Left ventricle myocardium inferior (tissue), 1 donor: ENCODE results near the gene ARHGEF12. TPM values are rescaled to one million over a fixed set of nuclear protein-coding genes. Genes with fewer than 3 reads are reported as not detected.

Experiments
- DNase-seq: peaks from one replicate; pipeline ENCODE4 v3.0.0-alpha.2; 2020
- H3K27ac ChIP-seq: fragments of 200-600 bp; replicated peaks from 2 replicates; pipeline ENCODE4 v1.8.0; 2021
- H3K27me3 ChIP-seq: fragments of 200-600 bp; 2 replicates; pipeline ENCODE4 v1.8.0; 2021; ENCODE audit warnings: low read depth
- H3K36me3 ChIP-seq: fragments of 200-600 bp; 2 replicates; pipeline ENCODE4 v1.8.0; 2021
- H3K4me1 ChIP-seq: fragments of 200-600 bp; 2 replicates; pipeline ENCODE4 v1.8.0; 2021
- H3K4me3 ChIP-seq: fragments of 200-600 bp; 2 replicates; pipeline ENCODE4 v1.8.0; 2021; ENCODE audit warnings: mild to moderate bottlenecking, moderate library complexity
- H3K9me3 ChIP-seq: fragments of 200-600 bp; replicated peaks from 2 replicates; pipeline ENCODE4 v1.8.0; 2021
- CTCF ChIP-seq: fragments of 200-600 bp; IDR thresholded peaks from 2 replicates; pipeline ENCODE4 v1.8.0; 2021; ENCODE audit warnings: antibody characterized with exemption, mild to moderate bottlenecking, borderline replicate concordance
- intact Hi-C: fragments of 100-400 bp; cut with micrococcal nuclease; formaldehyde crosslinking; loops from one replicate; pipeline ENCODE4 v1.11.0; 2022
- long read RNA-seq: library from polyadenylated mRNA; unstranded; transcript quantifications from one replicate; pipeline ENCODE4 v2.0.0, GENCODE V29; 2021
- total RNA-seq: library from RNA; stranded (reverse); fragmentation: NEBNext Ultra II Directional; extraction: Animal tissue kit (Norgen Biotek cat#: 25700); gene quantifications from one replicate; pipeline ENCODE4 v1.2.1, GENCODE V29; 2021
- donor health status: DM: no; HTN: yes; CAD: no; lungs with severe emphysema.

Gene ARHGEF12
- 92.9 TPM for total RNA-seq
- long read RNA-seq, partial matches to known transcripts = 6 of 33 reads
- long read RNA-seq, other reads (novel, unspliced or antisense) = 27 of 33 reads

DNA sequence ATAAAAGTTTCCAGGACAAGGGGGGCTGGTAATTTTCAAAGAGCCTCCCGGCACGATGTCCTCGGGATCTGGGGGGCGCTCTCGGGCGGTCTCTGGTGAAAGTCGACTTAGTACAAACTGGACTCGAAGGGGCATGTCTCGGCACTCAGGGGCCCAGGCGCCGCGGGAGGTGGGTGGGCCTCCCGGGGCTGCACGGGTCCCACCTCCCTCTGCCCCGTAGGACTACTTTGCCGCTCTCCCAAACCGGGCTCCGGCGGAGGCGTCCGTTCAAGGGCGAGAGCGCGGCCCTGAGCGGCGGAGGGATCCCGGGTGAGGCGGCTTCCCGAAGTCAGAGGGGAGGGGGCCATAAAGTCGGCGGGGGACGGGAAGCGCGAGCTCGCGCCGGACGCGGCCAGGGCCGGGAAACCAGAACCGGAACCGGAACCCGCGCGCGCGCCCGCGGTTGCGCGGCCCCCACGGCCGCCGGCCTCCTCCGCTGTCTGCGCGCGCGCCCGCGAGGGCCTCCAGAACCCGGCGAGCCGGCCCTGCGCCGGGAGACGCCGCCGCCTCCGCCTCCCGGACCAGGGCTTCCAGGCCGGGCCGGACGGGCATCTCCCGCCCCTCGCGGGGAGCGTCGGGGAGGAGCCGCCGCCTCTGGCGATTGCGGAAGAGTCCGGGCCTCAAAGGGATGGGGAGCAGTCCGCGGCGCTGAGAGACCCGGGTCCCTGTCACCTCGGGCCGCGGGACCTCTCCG is at the start of gene ARHGEF12:
ARHGEF12 (plus strand) TSS at position 506 of the 733 bp plus-strand sequence. CDS start 831 bp downstream, outside the sequence.
- Histone ChIP-seq H3K9me3 (no peaks in the 10 kb centered on the region), H3K4me1 (peaks cover 91% of the 10 kb centered on the region), H3K27me3 (no peaks in the 10 kb centered on the region), H3K36me3 (peaks cover under 1% of the 10 kb centered on the region), H3K27ac (peak within 1 kb of the TSS; percentile 98), H3K4me3 (peak within 1 kb of the TSS; percentile 92)
- intact Hi-C loops = no loop called here
- peak; percentile 19 for TF ChIP-seq CTCF
- peak; percentile 98 for DNase-seq

DNA sequence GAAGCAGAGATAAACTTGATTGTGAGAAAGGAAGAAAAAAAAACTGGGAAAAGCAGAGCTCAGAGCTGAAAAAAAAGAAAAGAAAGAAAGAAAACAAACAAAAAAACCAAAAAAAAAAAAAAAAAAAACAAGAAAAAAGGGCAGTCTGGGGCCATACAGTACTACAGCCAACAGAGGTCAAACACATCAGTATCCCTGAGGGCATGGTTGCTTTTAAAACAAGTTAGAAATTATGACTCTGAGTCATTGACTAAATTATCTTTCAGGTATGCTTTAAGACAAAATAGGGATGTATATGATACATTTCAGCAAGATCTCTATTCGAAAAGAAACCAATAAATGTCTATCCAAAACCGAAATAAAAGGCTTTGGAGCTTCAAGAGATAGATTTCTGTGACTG is 48.2 kb upstream of the ARHGEF12 start:
- no peak for DNase-seq
- no peak overlapping the region for H3K4me3 ChIP-seq
- peaks cover 19% of the 10 kb centered on the region for H3K27me3 ChIP-seq
- no peaks in the 10 kb centered on the region for H3K36me3 ChIP-seq
- no peak overlapping the region for H3K27ac ChIP-seq
- H3K4me1 ChIP-seq = no peaks in the 10 kb centered on the region
- H3K9me3 ChIP-seq = no peaks in the 10 kb centered on the region
- no peak for TF ChIP-seq CTCF
- intact Hi-C loops = no loop called here

DNA sequence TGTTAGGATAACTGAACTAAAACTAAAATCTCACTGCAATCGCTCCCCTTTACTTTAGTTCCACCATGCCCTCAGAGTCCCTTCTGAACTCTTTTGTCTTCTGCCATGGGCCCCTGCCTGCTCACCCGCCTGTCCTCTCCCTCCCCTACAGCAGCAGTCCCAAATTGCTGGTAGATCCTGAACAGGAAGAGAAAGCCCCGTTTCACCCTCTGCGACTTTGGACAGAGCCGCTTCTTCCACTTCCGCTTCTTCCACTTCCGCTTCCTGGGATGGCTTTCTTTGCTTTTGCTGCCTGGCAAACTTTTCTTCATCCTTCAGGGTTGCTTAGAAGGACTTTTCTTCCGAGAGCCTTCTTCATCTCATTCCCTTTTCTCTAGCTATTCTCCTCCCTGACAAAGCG is 46.8 kb upstream of the ARHGEF12 start:
- Histone ChIP-seq H3K36me3 (no peaks in the 10 kb centered on the region), H3K27me3 (peaks cover 29% of the 10 kb centered on the region), H3K4me1 (no peaks in the 10 kb centered on the region), H3K27ac (no peak overlapping the region), H3K9me3 (no peaks in the 10 kb centered on the region), H3K4me3 (no peak overlapping the region)
- intact Hi-C loops = no loop called here
- no peak for DNase-seq
- no peak for TF ChIP-seq CTCF

GRCh38 chr11:120290956-120291355 is 45.3 kb upstream of the ARHGEF12 start:
- Histone ChIP-seq H3K4me1 (no peaks in the 10 kb centered on the region), H3K36me3 (no peaks in the 10 kb centered on the region), H3K27ac (no peak overlapping the region), H3K27me3 (peaks cover 43% of the 10 kb centered on the region), H3K4me3 (no peak overlapping the region), H3K9me3 (no peaks in the 10 kb centered on the region)
- TF ChIP-seq CTCF = no peak
- no peak for DNase-seq
- intact Hi-C loops = no loop called here

DNA sequence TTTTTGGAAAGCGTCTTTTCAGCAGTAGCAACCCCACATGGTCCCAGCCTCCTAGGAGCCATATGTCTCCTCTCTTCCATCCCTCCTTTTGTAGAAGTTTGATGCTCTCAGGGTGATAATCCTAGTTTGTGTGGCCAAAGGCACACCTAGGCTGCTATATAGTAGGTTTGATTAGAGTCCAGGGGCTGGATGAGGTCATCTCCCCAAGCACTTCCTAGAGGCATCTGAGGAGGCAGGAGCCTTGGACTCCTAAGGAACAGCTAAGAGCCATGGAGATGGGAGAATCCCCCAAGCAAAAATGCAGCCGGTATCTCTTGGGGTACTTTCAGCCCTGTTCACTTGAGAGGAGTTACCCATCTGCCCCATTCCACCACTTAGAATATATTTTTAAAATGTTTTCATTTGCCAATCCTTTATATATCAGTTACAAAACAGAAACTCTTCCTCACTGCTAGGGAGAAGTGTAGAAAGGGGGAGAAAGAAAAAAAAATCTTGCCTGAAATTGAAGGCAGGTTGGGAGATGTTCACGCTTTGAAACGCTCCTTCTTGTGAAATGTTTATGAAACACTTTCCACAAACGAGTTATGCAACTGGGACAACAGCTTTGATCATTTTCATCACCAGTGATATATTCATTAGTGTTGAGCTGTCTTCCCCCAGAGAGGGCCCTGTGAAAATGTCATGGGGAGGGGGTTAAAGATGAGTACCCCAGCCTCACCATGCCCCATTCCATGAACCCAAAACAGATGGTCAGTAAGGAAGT is 43.0 kb upstream of the ARHGEF12 start:
- TF ChIP-seq CTCF = no peak
- no peaks in the 10 kb centered on the region for H3K36me3 ChIP-seq
- H3K9me3 ChIP-seq = no peaks in the 10 kb centered on the region
- H3K4me3 ChIP-seq = no peak overlapping the region
- intact Hi-C loops = no loop called here
- H3K27me3 ChIP-seq = peaks cover 65% of the 10 kb centered on the region
- H3K4me1 ChIP-seq = no peaks in the 10 kb centered on the region
- H3K27ac ChIP-seq = no peak overlapping the region
- no peak for DNase-seq
